HL-60 (cell line): ENCODE results near the gene OGFOD3.
"Not testable (repeated sequence)": the region's sequence is repeated elsewhere in the genome, so short reads cannot be mapped to it uniquely, and the experiment has no call there.

Source experiments
- DNase-seq, 2 experiments: peaks; one replicate each; pipeline ENCODE4 v3.0.0-alpha.2; 2010 to 2020; ENCODE audit warnings: low read depth in 1 of 2, low spot score in 1 of 2
- H3K27ac ChIP-seq: fragments of 250-450 bp; sonication (Bioruptor Pico); replicated peaks from 2 replicates; pipeline ENCODE4 v1.5.1; 2020; ENCODE audit warnings: mild to moderate bottlenecking, moderate library complexity
- H3K27me3 ChIP-seq: fragments of 250-450 bp; sonication (Bioruptor Pico); 2 replicates; pipeline ENCODE4 v1.5.1; 2021; ENCODE audit warnings: mild to moderate bottlenecking, moderate library complexity; ENCODE audit not compliant: insufficient read depth, poor library complexity, severe bottlenecking
- H3K4me3 ChIP-seq: replicated peaks from 2 replicates; pipeline ENCODE4 v1.5.1; 2011; ENCODE audit warnings: mild to moderate bottlenecking, control low read depth, low read length; ENCODE audit not compliant: insufficient read depth
- GABPA ChIP-seq: IDR thresholded peaks from 2 replicates; pipeline ENCODE4 v1.6.1; 2012; ENCODE audit warnings: low read depth
- POLR2AphosphoS5 ChIP-seq: IDR thresholded peaks from 2 replicates; pipeline ENCODE4 v1.6.1; 2012; ENCODE audit warnings: low read depth
- SPI1 ChIP-seq: IDR thresholded peaks from 2 replicates; pipeline ENCODE4 v1.6.1; 2012; ENCODE audit warnings: low read depth, mild to moderate bottlenecking, borderline replicate concordance
- TF ChIP-seq, protein P1 (sequence below): IDR thresholded peaks from 2 replicates; pipeline ENCODE4 v1.6.1; 2012; ENCODE audit warnings: low read depth; ENCODE audit not compliant: insufficient replicate concordance
- TF ChIP-seq, protein P2 (sequence below): IDR thresholded peaks from one replicate; pipeline ENCODE4 v1.5.1; 2011; ENCODE audit warnings: low read length, control low read depth, inconsistent platforms; ENCODE audit not compliant: insufficient read depth

OGFOD3 gene

DNA sequence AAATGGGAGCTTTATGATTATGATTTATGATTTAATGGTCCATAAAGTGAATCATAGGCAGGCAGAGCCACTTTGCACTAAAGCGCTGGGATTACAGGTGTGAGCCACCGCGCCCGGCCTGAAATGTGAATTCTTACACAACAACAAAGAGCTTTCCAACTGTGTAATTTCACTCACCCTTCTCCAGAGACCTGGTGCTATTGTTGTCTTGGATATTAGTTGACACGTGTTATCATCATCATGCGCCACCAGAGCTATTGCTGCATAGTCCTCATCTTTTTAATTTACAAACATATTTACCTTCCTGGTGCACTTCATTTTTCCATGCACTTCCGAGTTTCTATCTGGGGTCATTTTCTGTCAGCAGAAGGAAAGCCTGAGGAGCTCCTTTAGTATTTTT is 51.6 kb downstream of the OGFOD3 start:
- TF ChIP-seq SPI1 (no peak), POLR2AphosphoS5 (no peak), GABPA (no peak)
- TF ChIP-seq, protein P1, sequence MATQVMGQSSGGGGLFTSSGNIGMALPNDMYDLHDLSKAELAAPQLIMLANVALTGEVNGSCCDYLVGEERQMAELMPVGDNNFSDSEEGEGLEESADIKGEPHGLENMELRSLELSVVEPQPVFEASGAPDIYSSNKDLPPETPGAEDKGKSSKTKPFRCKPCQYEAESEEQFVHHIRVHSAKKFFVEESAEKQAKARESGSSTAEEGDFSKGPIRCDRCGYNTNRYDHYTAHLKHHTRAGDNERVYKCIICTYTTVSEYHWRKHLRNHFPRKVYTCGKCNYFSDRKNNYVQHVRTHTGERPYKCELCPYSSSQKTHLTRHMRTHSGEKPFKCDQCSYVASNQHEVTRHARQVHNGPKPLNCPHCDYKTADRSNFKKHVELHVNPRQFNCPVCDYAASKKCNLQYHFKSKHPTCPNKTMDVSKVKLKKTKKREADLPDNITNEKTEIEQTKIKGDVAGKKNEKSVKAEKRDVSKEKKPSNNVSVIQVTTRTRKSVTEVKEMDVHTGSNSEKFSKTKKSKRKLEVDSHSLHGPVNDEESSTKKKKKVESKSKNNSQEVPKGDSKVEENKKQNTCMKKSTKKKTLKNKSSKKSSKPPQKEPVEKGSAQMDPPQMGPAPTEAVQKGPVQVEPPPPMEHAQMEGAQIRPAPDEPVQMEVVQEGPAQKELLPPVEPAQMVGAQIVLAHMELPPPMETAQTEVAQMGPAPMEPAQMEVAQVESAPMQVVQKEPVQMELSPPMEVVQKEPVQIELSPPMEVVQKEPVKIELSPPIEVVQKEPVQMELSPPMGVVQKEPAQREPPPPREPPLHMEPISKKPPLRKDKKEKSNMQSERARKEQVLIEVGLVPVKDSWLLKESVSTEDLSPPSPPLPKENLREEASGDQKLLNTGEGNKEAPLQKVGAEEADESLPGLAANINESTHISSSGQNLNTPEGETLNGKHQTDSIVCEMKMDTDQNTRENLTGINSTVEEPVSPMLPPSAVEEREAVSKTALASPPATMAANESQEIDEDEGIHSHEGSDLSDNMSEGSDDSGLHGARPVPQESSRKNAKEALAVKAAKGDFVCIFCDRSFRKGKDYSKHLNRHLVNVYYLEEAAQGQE = no peak
- TF ChIP-seq, protein P2, sequence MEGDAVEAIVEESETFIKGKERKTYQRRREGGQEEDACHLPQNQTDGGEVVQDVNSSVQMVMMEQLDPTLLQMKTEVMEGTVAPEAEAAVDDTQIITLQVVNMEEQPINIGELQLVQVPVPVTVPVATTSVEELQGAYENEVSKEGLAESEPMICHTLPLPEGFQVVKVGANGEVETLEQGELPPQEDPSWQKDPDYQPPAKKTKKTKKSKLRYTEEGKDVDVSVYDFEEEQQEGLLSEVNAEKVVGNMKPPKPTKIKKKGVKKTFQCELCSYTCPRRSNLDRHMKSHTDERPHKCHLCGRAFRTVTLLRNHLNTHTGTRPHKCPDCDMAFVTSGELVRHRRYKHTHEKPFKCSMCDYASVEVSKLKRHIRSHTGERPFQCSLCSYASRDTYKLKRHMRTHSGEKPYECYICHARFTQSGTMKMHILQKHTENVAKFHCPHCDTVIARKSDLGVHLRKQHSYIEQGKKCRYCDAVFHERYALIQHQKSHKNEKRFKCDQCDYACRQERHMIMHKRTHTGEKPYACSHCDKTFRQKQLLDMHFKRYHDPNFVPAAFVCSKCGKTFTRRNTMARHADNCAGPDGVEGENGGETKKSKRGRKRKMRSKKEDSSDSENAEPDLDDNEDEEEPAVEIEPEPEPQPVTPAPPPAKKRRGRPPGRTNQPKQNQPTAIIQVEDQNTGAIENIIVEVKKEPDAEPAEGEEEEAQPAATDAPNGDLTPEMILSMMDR = no peak
- no peak overlapping the region for H3K4me3 ChIP-seq

DNA sequence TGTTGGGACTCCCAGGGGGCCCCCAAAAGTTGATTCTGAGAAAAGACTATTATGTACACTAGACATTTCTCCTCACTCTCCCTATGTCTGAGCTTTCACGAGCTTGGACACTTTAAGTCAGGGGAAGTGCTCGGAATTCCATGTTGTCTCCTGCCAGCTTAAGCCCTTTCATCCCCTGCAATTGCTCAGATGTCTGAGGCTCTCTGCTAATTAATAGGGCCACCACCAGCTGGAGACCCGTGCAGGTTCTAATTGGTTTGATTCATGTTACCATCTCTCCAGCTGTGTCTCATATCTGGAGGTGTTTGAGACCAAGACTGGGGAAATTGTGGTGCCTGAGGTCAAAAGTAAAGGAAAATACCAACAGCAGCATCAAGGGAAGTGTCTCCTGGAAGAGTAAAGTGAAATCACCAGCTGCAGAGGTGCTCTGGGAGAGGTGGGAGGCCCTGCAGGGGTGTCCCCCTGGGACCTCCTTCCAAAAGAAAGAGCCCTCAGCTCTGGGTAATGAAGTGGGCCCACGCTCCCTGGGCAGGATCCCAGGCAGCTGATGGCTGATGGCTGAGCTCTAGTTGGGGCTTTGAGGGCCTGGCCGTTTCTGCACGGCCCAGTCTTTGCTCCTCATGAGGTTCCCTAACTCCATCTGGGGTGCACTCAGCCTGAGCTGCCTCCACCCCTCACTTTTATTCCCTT is 52.6 kb downstream of the OGFOD3 start:
- peaks cover 13% of the 10 kb centered on the region for H3K27me3 ChIP-seq
- TF ChIP-seq, protein P1 = no peak
- no peak for TF ChIP-seq POLR2AphosphoS5
- no peak for TF ChIP-seq SPI1
- TF ChIP-seq GABPA = no peak
- TF ChIP-seq, protein P2 = no peak
- no peak overlapping the region for H3K4me3 ChIP-seq
- no peak overlapping the region for H3K27ac ChIP-seq
- no peak for DNase-seq

More for the DNA sequence above, 51.6 kb downstream of the OGFOD3 start:
- Histone ChIP-seq H3K27me3 (peaks cover 19% of the 10 kb centered on the region), H3K27ac (no peak overlapping the region)
- no peak for DNase-seq

DNA sequence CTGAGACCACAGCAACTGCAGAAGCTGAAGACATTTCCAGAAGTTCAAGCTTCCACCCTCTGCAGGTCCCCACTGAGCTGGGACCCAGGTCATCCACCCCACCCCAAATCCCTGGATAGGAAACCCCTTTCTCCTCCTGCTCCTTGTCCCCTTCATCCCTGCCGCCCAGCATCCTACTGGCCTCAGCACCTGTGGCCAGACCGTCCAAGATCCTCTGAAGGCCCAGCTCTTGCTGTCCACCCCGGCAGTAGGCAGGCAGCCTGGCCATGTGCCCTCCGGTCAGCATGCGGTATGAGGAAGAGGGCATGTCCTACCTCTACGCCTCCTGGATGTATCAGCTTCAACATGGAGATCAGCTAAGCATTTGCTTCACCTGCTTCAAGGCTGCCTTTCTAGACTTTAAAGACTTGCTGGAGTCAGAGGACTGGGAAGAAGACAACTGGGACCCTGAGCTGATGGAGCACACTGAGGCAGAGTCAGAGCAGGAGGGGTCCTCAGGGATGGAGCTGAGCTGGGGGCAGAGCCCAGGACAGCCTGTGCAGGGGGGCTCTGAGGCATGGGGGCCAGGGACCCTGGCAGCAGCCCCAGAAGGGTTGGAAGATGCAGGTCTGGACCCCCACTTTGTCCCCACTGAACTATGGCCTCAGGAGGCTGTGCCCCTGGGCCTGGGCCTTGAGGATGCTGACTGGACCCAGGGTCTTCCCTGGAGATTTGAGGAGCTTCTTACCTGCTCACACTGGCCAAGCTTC is 56.3 kb downstream of the OGFOD3 start:
- H3K27ac ChIP-seq = no peak overlapping the region
- H3K4me3 ChIP-seq = no peak overlapping the region
- H3K27me3 ChIP-seq = no peaks in the 10 kb centered on the region
- no peak for DNase-seq
- TF ChIP-seq POLR2AphosphoS5 (no peak), GABPA (no peak), SPI1 (no peak)
- TF ChIP-seq, protein P1 = no peak
- TF ChIP-seq, protein P2 = no peak

DNA sequence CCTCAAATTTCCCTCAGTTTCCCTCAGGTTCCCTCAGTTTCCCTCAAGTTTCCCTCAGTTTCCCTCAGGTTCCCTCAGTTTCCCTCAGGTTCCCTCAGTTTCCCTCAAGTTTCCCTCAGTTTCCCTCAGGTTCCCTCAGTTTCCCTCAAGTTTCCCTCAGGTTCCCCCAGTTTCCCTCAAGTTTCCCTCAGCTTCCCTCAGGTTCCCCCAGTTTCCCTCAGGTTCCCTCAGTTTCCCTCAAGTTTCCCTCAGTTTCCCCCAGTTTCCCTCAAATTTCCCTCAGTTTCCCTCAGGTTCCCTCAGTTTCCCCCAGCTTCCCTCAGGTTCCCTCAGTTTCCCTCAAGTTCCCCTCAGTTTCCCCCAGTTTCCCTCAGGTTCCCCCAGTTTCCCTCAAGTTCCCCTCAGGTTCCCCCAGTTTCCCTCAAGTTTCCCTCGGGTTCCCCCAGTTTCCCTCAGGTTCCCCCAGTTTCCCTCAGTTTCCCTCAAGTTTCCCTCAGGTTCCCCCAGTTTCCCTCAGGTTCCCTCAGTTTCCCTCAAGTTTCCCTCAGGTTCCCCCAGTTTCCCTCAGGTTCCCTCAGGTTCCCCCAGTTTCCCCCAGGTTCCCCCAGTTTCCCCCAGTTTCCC is 58.8 kb downstream of the OGFOD3 start:
- H3K4me3 ChIP-seq, H3K27ac ChIP-seq, H3K27me3 ChIP-seq, DNase-seq: not testable (repeated sequence)
